Activated CD8-positive, alpha-beta T cell treated with anti-CD3 and anti-CD28 coated beads for 36 hours (primary cell): ENCODE data around the gene IMPG1. TPM values are rescaled to one million over a fixed set of nuclear protein-coding genes. Genes with fewer than 3 reads are reported as not detected.

Source experiments
- ATAC-seq: fragments of 200-7000 bp; cut with Tn5 transposase; one replicate; pipeline ENCODE4 v1.10.0; 2021; ENCODE audit warnings: mild to moderate bottlenecking, moderate library complexity
- CTCF ChIA-PET: fragments of 350-600 bp; sonication (Branson Sonifier 250); formaldehyde crosslinking; loops from one replicate; lab custom pipeline; 2021; ENCODE audit warnings: antibody characterized with exemption; lab: Charles Lee
- POLR2A ChIA-PET: fragments of 350-600 bp; sonication (Branson Sonifier 250); formaldehyde crosslinking; loops from one replicate; lab custom pipeline; 2021; ENCODE audit warnings: antibody characterized with exemption; lab: Charles Lee
- DNase-seq: peaks from one replicate; pipeline ENCODE4 v3.0.0-alpha.2; 2020
- H3K27ac Mint-ChIP-seq: one replicate; pipeline ENCODE4 v1.8.0; 2021; ENCODE audit warnings: mild to moderate bottlenecking, mixed read lengths
- H3K27me3 Mint-ChIP-seq: one replicate; pipeline ENCODE4 v1.8.0; 2021; ENCODE audit warnings: mixed read lengths
- H3K36me3 Mint-ChIP-seq: one replicate; pipeline ENCODE4 v1.8.0; 2021; ENCODE audit warnings: low read depth, mixed read lengths
- H3K4me1 Mint-ChIP-seq: one replicate; pipeline ENCODE4 v1.8.0; 2021; ENCODE audit warnings: low read depth, mixed read lengths
- H3K4me3 Mint-ChIP-seq: one replicate; pipeline ENCODE4 v1.8.0; 2021; ENCODE audit warnings: mild to moderate bottlenecking, moderate library complexity, mixed read lengths
- H3K9me3 Mint-ChIP-seq: one replicate; pipeline ENCODE4 v1.8.0; 2021; ENCODE audit warnings: mixed read lengths
- intact Hi-C: fragments of 100-400 bp; cut with micrococcal nuclease; formaldehyde crosslinking; loops from one replicate; pipeline ENCODE4 v1.10.0; 2022
- total RNA-seq, 2 experiments: library from RNA; stranded (reverse); gene quantifications; one replicate each; pipeline ENCODE4 v1.2.3, GENCODE V29; 2021
- TF ChIP-seq, protein P1 (sequence below): fragments of 200-600 bp; IDR thresholded peaks from one replicate; pipeline ENCODE4 v1.8.0; 2022; ENCODE audit warnings: antibody characterized with exemption, mild to moderate bottlenecking

The IMPG1 gene
- total RNA-seq, 2 experiments from 2014 or later: not detected

DNA sequence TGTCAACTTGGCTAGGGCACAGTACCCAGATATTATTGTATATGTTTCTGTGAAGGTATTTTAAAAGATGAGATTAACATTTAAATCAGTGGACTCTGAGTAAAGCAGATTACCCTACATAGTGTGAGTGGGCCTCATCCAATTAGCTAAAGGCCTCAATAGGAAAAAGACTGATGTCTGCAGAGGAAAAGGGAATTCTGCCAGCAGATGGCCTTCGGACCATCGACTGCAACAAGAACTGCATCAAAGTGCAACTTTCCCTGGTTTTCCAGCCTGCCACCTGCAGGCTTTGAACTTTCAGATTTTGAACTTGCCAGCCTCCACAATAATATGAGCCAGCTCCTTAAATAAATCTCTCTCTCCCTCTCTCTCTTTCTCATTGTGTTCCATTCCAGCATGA is 80.5 kb downstream of the IMPG1 start:
- ChIA-PET POLR2A (no interaction called here), CTCF (no interaction called here)
- DNase-seq: no peak
- no peak for ATAC-seq
- intact Hi-C loops: no loop called here
- Mint-ChIP-seq H3K27me3 (no peaks in the 10 kb centered on the region), H3K9me3 (no peaks in the 10 kb centered on the region), H3K4me1 (no peaks in the 10 kb centered on the region), H3K27ac (no peak overlapping the region), H3K36me3 (no peaks in the 10 kb centered on the region), H3K4me3 (no peak overlapping the region)
- TF ChIP-seq, protein P1, sequence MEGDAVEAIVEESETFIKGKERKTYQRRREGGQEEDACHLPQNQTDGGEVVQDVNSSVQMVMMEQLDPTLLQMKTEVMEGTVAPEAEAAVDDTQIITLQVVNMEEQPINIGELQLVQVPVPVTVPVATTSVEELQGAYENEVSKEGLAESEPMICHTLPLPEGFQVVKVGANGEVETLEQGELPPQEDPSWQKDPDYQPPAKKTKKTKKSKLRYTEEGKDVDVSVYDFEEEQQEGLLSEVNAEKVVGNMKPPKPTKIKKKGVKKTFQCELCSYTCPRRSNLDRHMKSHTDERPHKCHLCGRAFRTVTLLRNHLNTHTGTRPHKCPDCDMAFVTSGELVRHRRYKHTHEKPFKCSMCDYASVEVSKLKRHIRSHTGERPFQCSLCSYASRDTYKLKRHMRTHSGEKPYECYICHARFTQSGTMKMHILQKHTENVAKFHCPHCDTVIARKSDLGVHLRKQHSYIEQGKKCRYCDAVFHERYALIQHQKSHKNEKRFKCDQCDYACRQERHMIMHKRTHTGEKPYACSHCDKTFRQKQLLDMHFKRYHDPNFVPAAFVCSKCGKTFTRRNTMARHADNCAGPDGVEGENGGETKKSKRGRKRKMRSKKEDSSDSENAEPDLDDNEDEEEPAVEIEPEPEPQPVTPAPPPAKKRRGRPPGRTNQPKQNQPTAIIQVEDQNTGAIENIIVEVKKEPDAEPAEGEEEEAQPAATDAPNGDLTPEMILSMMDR: no peak

DNA sequence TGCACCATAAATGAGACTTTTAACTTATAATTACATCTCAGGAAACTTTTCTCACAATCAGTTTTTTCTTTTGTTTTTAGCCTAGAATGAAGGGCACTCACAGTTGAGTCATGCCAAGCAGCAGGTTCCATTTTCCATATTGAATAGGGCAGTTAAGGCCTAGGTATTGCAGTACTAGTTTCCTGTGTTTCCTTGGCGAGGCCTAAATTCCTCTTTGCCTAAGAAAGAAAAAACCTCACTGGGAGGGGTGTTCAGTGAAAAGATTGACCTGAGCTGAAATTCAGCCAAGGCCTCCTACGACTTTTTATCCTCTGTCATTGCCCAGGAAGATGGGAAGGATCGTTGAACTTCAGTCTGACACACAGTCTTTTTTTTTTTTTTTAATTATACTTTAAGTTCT is 85.5 kb downstream of the IMPG1 start:
- Mint-ChIP-seq H3K27me3 (no peaks in the 10 kb centered on the region), H3K9me3 (no peaks in the 10 kb centered on the region), H3K36me3 (no peaks in the 10 kb centered on the region), H3K27ac (no peak overlapping the region), H3K4me3 (no peak overlapping the region), H3K4me1 (no peaks in the 10 kb centered on the region)
- CTCF ChIA-PET: no interaction called here
- no peak for DNase-seq
- intact Hi-C loops: no loop called here
- POLR2A ChIA-PET: no interaction called here
- TF ChIP-seq, protein P1: no peak
- no peak for ATAC-seq

DNA sequence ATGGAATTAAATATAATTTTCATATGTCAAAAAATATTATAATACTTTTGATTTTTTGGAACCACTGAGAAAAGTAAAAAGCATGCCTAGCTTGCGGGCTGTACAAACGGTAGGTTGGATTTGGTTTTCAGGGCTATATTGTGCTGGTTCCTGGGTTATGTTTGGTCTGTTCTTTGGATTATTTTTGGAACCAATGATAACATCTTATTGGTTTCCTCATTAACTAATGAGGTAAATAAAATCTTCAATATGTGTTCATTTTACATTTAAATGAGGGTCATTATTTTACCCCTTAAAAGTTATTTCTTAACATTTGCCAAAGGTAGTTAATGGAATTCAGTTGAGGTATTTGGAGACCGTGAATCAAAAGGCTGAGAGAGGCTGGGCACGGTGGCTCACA is 96.6 kb downstream of the IMPG1 start:
- H3K4me1 Mint-ChIP-seq: no peaks in the 10 kb centered on the region
- ATAC-seq (no peak), DNase-seq (no peak)
- no peaks in the 10 kb centered on the region for H3K36me3 Mint-ChIP-seq
- H3K27ac Mint-ChIP-seq: no peak overlapping the region
- TF ChIP-seq, protein P1: no peak
- CTCF ChIA-PET: no interaction called here
- H3K27me3 Mint-ChIP-seq: no peaks in the 10 kb centered on the region
- H3K9me3 Mint-ChIP-seq: no peaks in the 10 kb centered on the region
- H3K4me3 Mint-ChIP-seq: no peak overlapping the region
- POLR2A ChIA-PET: no interaction called here
- intact Hi-C loops: no loop called here

DNA sequence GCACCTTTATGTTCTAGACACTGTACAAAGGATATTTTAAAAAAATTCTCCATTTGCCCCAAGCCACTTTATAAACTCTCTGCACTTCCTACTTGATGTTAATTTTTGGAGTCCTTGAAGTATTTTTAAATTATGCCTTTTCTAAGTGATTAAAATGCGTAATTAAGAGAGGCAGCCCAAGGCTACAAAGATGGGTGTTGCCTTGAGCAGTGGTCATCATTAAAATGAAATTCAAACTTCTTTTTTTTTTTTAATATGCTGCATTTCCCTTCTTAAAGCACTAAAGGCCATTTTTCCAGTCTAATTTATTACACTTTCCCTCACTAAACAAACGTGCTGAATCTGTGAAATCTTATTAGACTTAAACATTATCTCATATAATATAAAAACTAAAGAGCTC is 102.4 kb downstream of the IMPG1 start:
- DNase-seq (no peak), ATAC-seq (no peak)
- TF ChIP-seq, protein P1: no peak
- no peaks in the 10 kb centered on the region for H3K9me3 Mint-ChIP-seq
- no peak overlapping the region for H3K4me3 Mint-ChIP-seq
- ChIA-PET POLR2A (no interaction called here), CTCF (no interaction called here)
- no peak overlapping the region for H3K27ac Mint-ChIP-seq
- H3K4me1 Mint-ChIP-seq: no peaks in the 10 kb centered on the region
- intact Hi-C loops: no loop called here
- H3K27me3 Mint-ChIP-seq: no peaks in the 10 kb centered on the region
- no peaks in the 10 kb centered on the region for H3K36me3 Mint-ChIP-seq

DNA sequence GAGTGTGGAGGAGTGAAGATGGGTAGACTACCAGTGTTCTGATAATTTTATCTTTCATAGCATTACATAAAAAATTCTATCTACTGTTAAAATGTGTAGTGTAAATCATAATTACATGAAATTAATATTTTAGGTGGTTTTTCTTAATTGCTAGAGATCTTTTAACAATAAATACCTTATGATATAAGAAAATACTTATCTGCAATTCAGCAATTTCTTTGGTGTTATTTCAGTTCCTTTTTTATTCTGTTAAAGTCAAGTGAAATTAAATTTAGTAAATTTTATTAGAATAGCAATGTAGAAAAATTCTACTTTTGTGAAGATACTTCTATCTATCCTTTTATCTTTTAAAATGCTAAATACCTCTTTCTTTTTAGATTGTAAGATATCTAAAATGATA is 104.3 kb downstream of the IMPG1 start:
- Mint-ChIP-seq H3K36me3 (no peaks in the 10 kb centered on the region), H3K27ac (no peak overlapping the region), H3K9me3 (no peaks in the 10 kb centered on the region), H3K27me3 (no peaks in the 10 kb centered on the region), H3K4me3 (no peak overlapping the region), H3K4me1 (no peaks in the 10 kb centered on the region)
- ChIA-PET POLR2A (no interaction called here), CTCF (no interaction called here)
- ATAC-seq (no peak), DNase-seq (no peak)
- TF ChIP-seq, protein P1: no peak
- intact Hi-C loops: no loop called here
